Astrocyte of the cerebellum (primary cell): ENCODE data around the gene TFDP1.

Experiments used
- DNase-seq: peaks from one replicate; pipeline ENCODE4 v3.0.0-alpha.2; 2011; ENCODE audit warnings: low read depth
- H3K4me3 ChIP-seq: 2 replicates; pipeline ENCODE4 v1.5.1; 2011; ENCODE audit warnings: mild to moderate bottlenecking, low read depth, low read length, moderate library complexity
- CTCF ChIP-seq: IDR thresholded peaks from 2 replicates; pipeline ENCODE4 v1.5.1; 2012; ENCODE audit warnings: low read length, low read depth, moderate library complexity, mild to moderate bottlenecking; ENCODE audit errors: missing control alignments
- in situ Hi-C: cut with HindIII; loops from 2 replicates; pipeline ENCODE4 v1.10.0; 2017; ENCODE audit warnings: low sequenced_read_pairs

The TFDP1 gene

GRCh38 chr13:113603116-113603710 lies 18.7 kb downstream of the TFDP1 start:
- in situ Hi-C loops, result no loop called here
- no peak overlapping the region for H3K4me3 ChIP-seq
- no peak for DNase-seq
- TF ChIP-seq CTCF, result no peak

GRCh38 chr13:113604186-113604585 lies 19.6 kb downstream of the TFDP1 start:
- no peak overlapping the region for H3K4me3 ChIP-seq
- DNase-seq, result no peak
- TF ChIP-seq CTCF, result no peak
- in situ Hi-C loops, result no loop called here

GRCh38 chr13:113605461-113605860 lies 20.9 kb downstream of the TFDP1 start:
- DNase-seq, result no peak
- in situ Hi-C loops, result no loop called here
- no peak overlapping the region for H3K4me3 ChIP-seq
- no peak for TF ChIP-seq CTCF

GRCh38 chr13:113605866-113606438 lies 21.4 kb downstream of the TFDP1 start:
- H3K4me3 ChIP-seq, result no peak overlapping the region
- TF ChIP-seq CTCF, result no peak
- no peak for DNase-seq
- in situ Hi-C loops, result no loop called here

GRCh38 chr13:113607056-113607888 lies 22.7 kb downstream of the TFDP1 start:
- in situ Hi-C loops, result no loop called here
- no peak for DNase-seq
- no peak for TF ChIP-seq CTCF
- no peak overlapping the region for H3K4me3 ChIP-seq

GRCh38 chr13:113607889-113608635 lies 23.5 kb downstream of the TFDP1 start:
- TF ChIP-seq CTCF, result no peak
- no peak overlapping the region for H3K4me3 ChIP-seq
- DNase-seq, result no peak
- in situ Hi-C loops, result no loop called here
